ENCODE results near the gene SEC63.

DNA sequence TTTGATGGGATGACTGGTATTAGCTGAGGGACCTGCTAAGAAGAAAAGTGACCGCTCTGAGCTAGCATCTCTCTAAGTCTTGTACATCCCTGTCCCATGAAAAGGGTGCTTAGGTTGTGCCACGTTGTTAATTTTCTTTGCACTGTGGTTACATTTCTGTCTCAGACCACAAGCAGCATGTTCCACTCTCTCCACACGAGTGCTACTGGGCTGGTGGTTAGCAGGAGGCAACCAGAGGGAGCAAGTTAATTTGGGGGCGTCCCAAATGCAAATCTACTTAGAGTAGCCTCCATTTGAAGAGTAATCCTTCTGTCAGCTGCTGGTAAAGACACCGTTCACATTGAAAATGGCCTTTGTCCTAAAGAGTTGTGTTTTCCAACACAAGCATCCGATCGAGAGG, 130.5 kb downstream of the SEC63 start:
- TF ChIP-seq, protein P1, sequence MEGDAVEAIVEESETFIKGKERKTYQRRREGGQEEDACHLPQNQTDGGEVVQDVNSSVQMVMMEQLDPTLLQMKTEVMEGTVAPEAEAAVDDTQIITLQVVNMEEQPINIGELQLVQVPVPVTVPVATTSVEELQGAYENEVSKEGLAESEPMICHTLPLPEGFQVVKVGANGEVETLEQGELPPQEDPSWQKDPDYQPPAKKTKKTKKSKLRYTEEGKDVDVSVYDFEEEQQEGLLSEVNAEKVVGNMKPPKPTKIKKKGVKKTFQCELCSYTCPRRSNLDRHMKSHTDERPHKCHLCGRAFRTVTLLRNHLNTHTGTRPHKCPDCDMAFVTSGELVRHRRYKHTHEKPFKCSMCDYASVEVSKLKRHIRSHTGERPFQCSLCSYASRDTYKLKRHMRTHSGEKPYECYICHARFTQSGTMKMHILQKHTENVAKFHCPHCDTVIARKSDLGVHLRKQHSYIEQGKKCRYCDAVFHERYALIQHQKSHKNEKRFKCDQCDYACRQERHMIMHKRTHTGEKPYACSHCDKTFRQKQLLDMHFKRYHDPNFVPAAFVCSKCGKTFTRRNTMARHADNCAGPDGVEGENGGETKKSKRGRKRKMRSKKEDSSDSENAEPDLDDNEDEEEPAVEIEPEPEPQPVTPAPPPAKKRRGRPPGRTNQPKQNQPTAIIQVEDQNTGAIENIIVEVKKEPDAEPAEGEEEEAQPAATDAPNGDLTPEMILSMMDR (IDR thresholded peaks at IDR 0.05; ENCODE audit: low read depth, low read length) = no peak
- TF ChIP-seq EZH2phosphoT487 (IDR thresholded peaks at IDR 0.05; ENCODE audit: low read depth) = no peak

Data from OCI-LY3 (cell line).